ENCODE measurements around the gene OMG.
"Not testable (repeated sequence)": the region's sequence is repeated elsewhere in the genome, so short reads cannot be mapped to it uniquely, and the experiment has no call there.

OMG gene

DNA sequence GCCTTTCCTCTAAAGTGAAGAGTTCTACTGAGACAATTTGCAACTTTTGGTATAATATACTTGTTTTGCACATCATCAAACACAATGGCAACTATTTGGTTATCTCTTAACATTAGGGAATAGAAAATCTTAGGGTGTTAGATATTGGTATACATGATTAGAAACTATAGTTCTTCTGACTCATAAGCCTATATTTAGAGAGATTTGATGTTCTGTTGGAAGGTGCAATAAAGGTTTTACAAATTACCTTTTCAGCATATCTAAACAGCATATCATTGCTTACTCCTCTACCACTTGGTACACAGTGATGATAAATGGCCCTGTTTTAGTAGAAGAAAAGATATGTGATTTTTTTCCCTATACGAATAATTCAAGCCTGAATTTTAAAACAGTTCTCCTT, 10.6 kb upstream of the OMG start:
- no peak for DNase-seq

DNA sequence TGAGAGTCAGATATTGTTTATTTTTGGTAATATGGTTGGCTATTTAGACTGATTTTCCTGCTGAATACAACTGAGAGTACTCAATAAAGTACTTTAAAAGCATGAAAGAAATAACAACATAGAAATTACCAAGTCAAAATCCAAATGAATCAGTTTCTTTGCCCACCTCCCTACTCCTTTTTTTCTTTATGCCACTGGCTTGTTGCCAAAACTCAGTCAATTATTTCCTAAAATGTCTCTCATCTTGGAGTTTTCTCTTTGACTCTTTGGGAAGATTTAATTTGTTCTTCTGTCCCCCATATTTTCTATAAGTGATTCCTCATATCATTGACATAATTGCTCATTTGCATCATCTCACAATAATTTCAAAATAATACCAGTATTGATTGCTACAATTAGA, 2.6 kb upstream of the OMG start:
- no peak for DNase-seq

DNA sequence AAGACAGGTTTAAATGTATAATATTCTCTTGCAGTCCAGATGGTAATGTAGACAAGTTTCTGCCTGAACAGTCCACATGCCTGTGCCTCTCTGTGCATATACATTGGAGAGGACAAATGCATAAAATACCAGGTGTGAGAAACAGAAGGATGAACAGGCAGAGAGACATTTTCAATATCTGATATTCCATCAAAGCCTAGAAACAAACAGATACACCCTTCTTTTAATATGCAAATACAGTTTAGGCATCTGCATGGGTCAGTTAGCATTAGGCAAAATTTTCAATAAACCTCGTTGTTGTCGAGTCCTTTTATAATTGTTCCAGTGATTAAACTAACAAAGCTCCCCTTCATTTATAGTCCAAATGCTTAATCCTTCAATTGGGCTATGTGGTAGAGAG, 897 bp downstream of the OMG start:
- DNase-seq: no peak

GRCh38 chr17:31295489-31295871, 1.6 kb downstream of the OMG start:
- DNase-seq: no peak

DNA sequence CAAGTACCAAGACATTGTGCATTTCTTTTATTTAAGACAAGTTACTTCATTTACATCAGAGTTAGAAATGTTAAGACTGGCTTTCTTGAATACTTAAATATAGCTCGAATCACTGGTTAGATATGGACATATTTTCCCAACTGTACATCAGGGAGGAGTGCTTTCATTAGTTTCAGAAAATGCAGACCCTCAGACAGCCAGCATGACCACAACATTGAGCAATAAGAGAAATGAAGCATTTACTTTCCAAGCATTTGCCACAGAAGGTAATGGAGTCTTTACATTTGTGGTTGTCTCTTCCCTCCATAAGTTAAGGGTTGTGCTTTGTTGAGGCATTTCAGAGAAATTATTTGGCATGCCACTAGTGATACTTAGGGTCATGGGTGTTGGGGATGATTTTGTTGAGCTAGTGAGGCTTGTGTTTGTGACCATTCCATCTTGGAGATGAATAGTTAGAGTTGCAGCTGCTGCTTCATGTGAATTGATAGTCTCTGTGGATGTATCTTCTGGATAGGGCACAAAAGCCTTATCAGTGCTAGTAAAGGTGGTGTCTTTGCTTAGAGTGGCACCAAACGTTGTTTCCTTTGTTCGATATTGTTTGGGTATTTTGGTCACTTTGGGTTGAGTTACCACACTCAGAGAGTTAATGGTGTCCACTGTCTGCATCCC, 2.1 kb downstream of the OMG start:
- DNase-seq: no peak

- no peak for DNase-seq
Observed at GRCh38 chr17:31294231-31294630, 2.8 kb downstream of the OMG start.

- DNase-seq: no peak
Observed at GRCh38 chr17:31293581-31293980, 3.5 kb downstream of the OMG start.

- DNase-seq: no peak
Observed at GRCh38 chr17:31291820-31292219, 5.2 kb downstream of the OMG start.

DNA sequence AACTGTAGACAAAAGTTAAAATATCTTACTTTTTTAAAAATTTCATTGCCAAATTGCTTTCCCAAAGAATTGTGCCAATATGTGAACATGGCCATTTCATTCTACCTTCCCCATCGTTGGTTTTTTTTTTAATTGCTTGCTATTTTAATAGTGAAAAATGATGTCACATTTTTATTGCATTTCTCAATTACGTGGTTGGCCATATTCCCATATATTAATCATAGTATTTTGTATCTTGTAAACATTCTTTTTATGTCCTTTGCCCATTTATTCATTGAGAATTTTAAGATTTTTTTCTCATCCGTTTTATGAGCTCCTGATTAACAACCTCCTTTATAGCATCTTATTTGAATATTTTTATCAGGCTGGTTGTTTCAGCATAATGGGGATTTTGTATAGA, 7.2 kb downstream of the OMG start:
- no peak for DNase-seq

DNA sequence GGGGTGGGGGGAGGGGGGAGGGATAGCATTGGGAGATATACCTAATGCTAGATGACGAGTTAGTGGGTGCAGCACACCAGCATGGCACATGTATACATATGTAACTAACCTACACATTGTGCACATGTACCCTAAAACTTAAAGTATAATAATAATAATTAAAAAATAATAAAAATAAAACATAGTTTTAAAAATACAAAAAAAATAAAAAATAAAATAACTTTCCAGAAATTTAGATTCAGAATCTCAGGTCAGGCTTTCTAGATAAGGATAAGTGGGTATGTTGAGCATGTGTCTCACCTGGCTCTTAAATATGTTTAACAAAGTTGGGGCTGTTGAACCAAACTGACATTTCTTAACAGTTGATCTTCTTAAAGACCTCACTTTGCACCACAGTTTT, 9.1 kb downstream of the OMG start:
- not testable (repeated sequence) for DNase-seq

DNA sequence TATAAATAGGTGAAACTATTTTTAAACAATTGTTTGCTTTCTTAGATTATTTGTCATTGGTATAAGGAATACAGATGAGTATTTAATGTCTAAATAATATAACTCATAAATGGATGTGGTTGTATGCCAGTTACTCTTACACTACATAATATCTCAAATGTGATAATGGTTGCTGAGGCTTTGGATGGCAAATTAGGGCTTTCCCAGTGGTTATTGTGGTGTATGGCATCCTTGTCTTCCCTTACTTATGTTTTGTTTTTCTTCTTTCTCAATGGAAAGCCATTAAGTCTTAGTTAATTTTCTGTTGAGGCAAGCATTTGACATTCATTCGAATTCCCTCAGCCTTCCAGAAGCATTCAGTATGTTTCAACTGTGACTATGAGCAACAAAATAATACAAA, 10.5 kb downstream of the OMG start:
- no peak for DNase-seq

DNA sequence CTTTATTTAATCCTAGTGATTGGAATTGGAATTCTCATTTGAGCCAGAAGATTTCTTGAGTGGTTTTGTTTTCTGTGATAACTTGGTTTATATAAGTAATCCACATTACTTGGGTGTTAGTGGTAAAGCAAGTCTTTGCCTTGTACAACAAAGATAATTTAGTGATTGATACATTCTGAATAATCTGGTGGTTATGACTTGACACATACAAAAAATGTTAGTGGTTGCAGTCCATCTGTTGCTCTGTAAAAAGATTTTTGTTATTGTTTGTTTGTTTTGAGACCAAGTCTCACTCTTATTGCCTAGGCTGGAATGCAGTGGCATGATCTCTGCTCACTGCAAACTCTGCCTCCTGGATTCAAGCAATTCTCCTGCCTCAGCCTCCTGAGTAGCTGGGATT, 13.2 kb downstream of the OMG start:
- DNase-seq: no peak

- DNase-seq: no peak
Observed at GRCh38 chr17:31281061-31281460, 16.0 kb downstream of the OMG start.

- no peak for DNase-seq
Observed at GRCh38 chr17:31279401-31279800, 17.6 kb downstream of the OMG start.

- DNase-seq: no peak
Observed at GRCh38 chr17:31275116-31275515, 21.9 kb downstream of the OMG start.

- DNase-seq: no peak
Observed at GRCh38 chr17:31274252-31274651, 22.8 kb downstream of the OMG start.

- DNase-seq: no peak
Observed at GRCh38 chr17:31273516-31273915, 23.5 kb downstream of the OMG start.

GRCh38 chr17:31272803-31273202, 24.2 kb downstream of the OMG start:
- DNase-seq: no peak

DNA sequence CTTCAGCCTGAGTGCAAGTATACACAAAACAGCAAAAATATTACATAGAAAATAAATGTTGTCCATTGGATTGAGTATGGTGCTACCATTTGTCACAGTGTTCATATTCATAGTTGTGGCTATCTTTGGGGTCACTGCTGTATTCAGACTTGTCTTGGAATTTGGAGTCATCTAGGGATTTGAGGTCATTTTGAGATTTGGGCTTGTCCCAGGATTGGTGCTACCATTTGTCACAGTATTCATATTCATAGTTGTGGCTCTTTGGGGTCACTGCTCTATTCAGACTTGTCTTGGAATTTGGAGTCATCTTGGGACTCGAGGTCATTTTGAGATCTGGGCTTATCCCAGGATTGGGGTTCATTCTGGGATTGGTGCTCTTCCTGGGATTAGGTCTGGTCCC, 24.8 kb downstream of the OMG start:
- DNase-seq: no peak

GRCh38 chr17:31269578-31269983, 27.5 kb downstream of the OMG start:
- peak; percentile 49 for DNase-seq

- no peak for DNase-seq
Observed at GRCh38 chr17:31269036-31269577, 27.9 kb downstream of the OMG start.

- no peak for DNase-seq
Observed at GRCh38 chr17:31266042-31266441, 31.0 kb downstream of the OMG start.

GRCh38 chr17:31262923-31263322, 34.1 kb downstream of the OMG start:
- DNase-seq: not testable (repeated sequence)

- no peak for DNase-seq
Observed at GRCh38 chr17:31261601-31262000, 35.4 kb downstream of the OMG start.

DNA sequence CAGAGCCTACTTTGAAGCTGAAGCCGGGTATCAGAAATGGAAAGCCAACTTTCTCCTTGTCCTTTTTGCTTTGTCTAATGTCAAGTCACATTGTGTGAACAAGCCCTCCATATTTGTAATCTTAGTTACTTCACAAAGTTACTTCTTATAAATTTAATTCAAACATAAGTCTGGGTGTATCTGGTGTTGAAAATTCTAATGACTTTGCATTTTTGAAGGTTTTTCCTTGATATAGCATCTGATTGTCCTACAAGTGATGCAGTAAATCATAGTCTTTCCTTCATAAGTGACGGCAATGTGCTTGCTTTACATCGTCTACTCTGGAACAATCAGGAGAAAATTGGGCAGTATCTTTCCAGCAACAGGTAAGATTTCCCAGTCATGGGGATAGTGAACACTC, 36.9 kb downstream of the OMG start:
- DNase-seq: no peak

Measured in left hindlimb (tissue), 1 donor.